Measurements from ENCODE around the gene TTC7B. TPM values are rescaled to one million over a fixed set of nuclear protein-coding genes. Genes with fewer than 3 reads are reported as not detected.
"Not testable (repeated sequence)": the region's sequence is repeated elsewhere in the genome, so short reads cannot be mapped to it uniquely, and the experiment has no call there.

The TTC7B gene
- total RNA-seq, 1 donor from 2014 or later: 3.1 TPM

DNA sequence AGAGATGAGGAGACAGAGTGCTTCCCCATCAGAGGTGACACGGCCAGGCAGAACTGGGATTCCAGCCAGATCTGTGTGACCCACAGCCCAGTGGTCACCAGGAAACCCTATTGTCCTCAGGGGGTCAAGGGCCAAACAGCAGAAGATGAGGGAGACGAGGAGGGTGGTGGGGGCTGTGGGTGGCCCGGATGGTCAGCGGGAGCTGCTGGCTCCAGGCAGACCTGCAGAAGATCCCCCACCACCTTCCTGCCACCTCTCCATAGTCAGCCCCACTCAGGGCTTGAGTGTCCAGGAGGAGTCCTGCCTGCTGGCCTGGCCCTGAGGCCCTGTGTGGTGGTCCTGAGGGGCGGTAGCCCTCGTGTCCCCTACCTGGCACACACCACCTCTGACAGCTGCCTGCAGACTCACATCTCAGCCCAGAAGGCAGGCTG lies 282.6 kb downstream of the TTC7B start:
- Mint-ChIP-seq H3K9me3 (peaks cover 6% of the 10 kb centered on the region), H3K27me3 (ENCODE audit: insufficient read depth) (no peaks in the 10 kb centered on the region), H3K4me1 (ENCODE audit: low read depth) (no peaks in the 10 kb centered on the region), H3K27ac (no peak overlapping the region), H3K4me3 (no peak overlapping the region), H3K36me3 (ENCODE audit: low read depth) (no peaks in the 10 kb centered on the region)
- no peak for DNase-seq (ENCODE audit: low spot score)
- intact Hi-C loops (cut with micrococcal nuclease): no loop called here

DNA sequence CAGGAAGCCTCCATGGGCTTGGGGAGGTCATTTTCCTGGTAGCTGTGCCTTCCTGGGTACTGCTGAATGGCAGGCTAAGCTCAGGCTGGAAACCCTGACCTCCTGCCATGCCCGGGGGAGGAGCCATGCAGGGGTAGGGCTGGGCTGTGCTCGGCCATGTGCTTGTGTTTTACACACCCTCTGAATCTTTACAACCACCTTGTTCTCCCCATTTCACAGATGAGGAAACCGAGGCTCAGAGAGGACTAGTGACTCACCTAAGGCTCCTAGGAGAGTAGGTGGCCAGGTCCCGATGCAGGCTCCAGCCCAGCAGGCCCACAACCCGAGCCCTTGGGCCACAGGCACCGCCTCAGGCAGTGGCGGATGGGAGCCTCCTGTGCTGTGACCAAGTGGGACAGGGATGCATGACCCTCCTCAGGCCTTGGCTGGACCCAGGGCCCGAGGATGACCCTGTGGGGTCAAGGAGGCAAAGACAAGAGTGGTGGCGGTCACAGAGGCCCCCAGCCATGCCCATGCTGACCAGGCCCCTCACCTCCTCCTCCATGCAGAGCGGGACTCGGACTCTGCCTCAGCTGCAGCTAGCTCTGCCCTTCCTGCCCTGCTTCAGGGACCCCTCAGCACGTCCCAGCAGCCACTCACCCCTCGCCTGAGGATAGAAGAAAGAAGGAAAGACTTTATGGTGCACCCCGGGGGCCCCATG lies 283.3 kb downstream of the TTC7B start:
- Mint-ChIP-seq H3K9me3 (peaks cover 9% of the 10 kb centered on the region), H3K27me3 (ENCODE audit: insufficient read depth) (no peaks in the 10 kb centered on the region), H3K27ac (no peak overlapping the region), H3K36me3 (ENCODE audit: low read depth) (no peaks in the 10 kb centered on the region), H3K4me1 (ENCODE audit: low read depth) (no peaks in the 10 kb centered on the region), H3K4me3 (no peak overlapping the region)
- DNase-seq (ENCODE audit: low spot score): no peak
- intact Hi-C loops (cut with micrococcal nuclease): no loop called here

DNA sequence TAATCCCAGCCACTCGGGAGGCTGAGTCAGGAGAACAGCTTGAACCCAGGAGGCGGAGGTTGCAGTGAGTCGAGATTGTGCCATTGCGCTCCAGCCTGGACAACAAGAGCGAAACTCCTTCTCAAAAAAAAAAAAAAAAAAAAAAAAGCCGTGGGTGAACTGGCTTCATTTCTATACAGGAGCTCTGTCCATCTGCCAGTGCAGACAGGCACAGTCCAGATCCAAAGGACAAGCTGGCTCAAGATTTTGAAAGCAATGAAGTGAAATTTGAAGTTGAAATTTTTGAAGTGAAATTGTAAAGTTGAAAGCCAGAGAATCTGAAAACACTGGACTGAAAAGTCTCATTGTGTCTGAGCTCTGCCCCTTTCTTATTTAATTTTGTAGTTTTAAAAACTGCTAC lies 284.7 kb downstream of the TTC7B start:
- Mint-ChIP-seq H3K27ac (no peak overlapping the region), H3K9me3 (peaks cover 18% of the 10 kb centered on the region), H3K4me1 (ENCODE audit: low read depth) (no peaks in the 10 kb centered on the region), H3K36me3 (ENCODE audit: low read depth) (no peaks in the 10 kb centered on the region), H3K4me3 (no peak overlapping the region), H3K27me3 (ENCODE audit: insufficient read depth) (no peaks in the 10 kb centered on the region)
- intact Hi-C loops (cut with micrococcal nuclease): no loop called here
- no peak for DNase-seq (ENCODE audit: low spot score)

DNA sequence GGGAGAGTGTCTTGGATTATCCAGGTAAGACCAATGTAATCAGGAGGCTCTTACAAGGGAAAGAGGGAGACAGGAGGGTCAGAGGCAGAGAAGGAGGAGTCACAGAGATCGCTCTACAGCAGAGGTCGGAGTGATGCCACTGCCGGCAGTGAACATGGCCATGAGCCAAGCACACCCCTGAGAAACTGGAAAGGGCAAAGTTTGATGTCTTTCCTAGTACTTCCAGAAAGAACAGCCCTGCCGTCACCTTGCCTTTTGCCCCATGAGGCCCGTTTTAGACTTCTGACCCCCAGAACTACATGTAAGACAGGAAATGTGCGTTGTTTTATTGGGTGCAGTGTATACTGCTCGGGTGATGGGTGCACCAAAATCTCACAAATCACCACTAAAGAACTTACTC lies 285.7 kb downstream of the TTC7B start:
- intact Hi-C loops (cut with micrococcal nuclease): no loop called here
- no peak for DNase-seq (ENCODE audit: low spot score)
- H3K9me3 Mint-ChIP-seq: peaks cover 22% of the 10 kb centered on the region
- no peaks in the 10 kb centered on the region for H3K36me3 Mint-ChIP-seq (ENCODE audit: low read depth)
- H3K27ac Mint-ChIP-seq: no peak overlapping the region
- no peak overlapping the region for H3K4me3 Mint-ChIP-seq
- H3K4me1 Mint-ChIP-seq (ENCODE audit: low read depth): no peaks in the 10 kb centered on the region
- H3K27me3 Mint-ChIP-seq (ENCODE audit: insufficient read depth): no peaks in the 10 kb centered on the region

DNA sequence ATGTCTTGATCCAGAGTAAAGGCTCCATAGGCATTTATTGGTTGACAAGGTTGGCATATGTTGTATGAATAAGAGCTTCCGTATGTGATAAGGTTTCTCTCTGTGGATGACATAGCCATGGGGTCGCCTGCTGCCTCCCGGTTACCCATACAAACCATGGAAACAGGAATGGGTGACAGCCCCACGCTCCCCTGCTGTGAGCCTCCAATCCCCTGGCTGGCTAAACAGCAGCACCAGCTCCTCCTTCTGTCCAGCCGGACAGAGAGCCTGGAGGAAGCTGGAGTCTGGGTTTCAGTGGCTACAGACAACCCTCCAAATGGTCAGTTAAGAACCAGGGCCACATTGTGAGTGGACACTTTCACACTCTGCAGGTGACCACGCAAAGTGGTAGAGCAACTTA lies 288.3 kb downstream of the TTC7B start:
- intact Hi-C loops (cut with micrococcal nuclease): no loop called here
- Mint-ChIP-seq H3K27me3 (ENCODE audit: insufficient read depth) (no peaks in the 10 kb centered on the region), H3K36me3 (ENCODE audit: low read depth) (no peaks in the 10 kb centered on the region), H3K4me1 (ENCODE audit: low read depth) (no peaks in the 10 kb centered on the region), H3K27ac (no peak overlapping the region), H3K4me3 (no peak overlapping the region), H3K9me3 (peaks cover 26% of the 10 kb centered on the region)
- no peak for DNase-seq (ENCODE audit: low spot score)

DNA sequence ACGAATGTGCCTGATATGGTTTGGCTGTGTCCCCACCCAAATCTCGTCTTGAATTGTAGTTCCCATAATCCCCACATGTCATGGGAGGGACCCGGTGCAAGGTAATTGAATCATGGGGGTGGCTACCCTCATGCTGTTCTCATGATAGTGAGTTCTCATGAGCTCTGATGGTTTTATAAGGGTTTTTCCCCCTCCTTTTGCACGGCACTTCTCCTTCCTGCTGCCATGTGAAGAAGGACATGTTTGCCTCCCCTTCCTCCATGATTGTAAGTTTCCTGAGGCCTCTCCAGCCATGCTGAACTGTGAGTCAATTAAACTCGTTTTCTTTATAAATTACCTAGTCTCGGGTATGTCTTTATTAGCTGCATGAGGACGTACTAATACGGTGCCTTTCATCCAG lies 289.7 kb downstream of the TTC7B start:
- intact Hi-C loops (cut with micrococcal nuclease); H3K27me3 Mint-ChIP-seq (ENCODE audit: insufficient read depth); H3K4me1 Mint-ChIP-seq (ENCODE audit: low read depth); H3K4me3 Mint-ChIP-seq; H3K36me3 Mint-ChIP-seq (ENCODE audit: low read depth); DNase-seq (ENCODE audit: low spot score); H3K27ac Mint-ChIP-seq: not testable (repeated sequence)
- H3K9me3 Mint-ChIP-seq: peaks cover 26% of the 10 kb centered on the region

DNA sequence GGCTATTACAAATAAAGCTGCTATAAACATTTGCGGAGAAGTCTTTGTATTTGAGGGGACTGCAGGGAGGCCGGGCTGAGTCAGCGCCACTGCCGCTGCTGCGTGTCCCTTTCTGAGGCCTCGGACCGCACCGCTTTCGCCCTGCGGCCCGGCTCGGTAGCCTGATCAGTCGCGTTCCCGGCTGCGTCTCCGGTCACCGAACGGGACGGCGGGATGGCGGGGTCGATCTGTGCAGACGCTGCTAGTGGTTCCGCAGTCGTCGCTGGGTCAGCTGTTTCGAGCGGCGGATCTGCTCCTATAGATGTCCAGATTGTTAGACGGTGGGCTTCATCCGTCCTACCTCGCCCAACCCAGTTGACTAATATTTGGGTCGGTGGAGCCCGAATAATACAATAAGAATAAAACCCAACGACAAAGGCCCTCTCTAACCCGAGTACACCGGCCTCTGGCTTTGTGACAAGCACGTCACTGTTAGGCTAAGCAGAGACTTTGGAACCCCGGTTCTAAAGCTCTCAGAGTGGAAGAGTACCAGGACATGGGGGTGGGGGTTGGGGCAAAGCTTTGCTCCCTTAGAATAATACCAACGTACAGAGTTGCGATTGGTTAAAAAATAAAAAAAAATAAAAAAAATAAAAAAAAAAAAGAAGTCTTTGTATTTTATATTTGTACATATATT lies 290.7 kb downstream of the TTC7B start:
- H3K36me3 Mint-ChIP-seq (ENCODE audit: low read depth); H3K4me1 Mint-ChIP-seq (ENCODE audit: low read depth); H3K4me3 Mint-ChIP-seq; DNase-seq (ENCODE audit: low spot score); H3K27me3 Mint-ChIP-seq (ENCODE audit: insufficient read depth); intact Hi-C loops (cut with micrococcal nuclease); H3K27ac Mint-ChIP-seq: not testable (repeated sequence)
- H3K9me3 Mint-ChIP-seq: peaks cover 26% of the 10 kb centered on the region

DNA sequence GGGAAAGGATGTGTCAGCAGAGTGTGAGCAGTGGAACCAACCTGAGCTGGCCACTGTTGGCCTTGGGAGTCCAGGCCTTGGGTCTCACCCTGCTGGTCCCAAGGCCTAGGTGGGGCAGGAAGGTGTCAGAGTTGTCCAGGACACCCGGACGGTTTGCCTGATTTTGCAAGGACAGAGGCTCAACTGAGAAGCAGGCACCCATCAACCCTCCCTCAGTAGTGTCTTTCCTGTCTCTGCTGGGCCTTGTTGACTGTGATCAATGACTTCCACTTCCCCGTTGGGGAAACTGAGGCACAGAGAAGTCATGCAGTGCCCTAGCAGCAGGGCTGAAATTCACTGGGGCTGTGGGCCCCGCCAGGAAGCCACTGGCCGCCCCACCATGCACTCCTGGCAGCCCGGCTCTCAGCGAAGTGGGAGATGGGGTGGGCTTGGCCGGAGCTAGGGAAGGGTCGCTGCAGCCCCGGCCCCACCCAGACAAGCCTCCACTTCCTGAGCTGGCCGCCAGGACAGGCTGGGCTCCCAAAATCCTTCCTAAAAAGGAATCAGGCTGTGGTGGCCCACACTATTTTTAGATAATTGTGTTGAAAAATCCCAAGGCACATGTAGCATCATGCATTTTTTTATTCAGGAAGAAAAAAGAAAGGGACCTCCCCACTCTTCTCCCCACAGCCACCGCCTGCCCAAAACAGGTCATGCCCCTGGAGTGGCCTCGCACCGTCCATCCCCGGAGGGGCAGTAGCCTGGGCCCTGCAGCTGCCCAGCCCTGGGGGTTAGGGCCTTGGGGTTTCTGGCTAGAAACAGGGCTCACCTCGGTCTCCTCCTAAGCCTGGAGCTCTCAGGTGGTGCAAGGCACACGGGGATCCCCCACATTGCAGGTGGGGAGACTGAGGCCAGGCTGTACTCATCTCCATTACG lies 292.0 kb downstream of the TTC7B start:
- H3K4me1 Mint-ChIP-seq (ENCODE audit: low read depth): no peaks in the 10 kb centered on the region
- intact Hi-C loops (cut with micrococcal nuclease): no loop called here
- H3K9me3 Mint-ChIP-seq: peaks cover 26% of the 10 kb centered on the region
- no peak for DNase-seq (ENCODE audit: low spot score)
- no peaks in the 10 kb centered on the region for H3K36me3 Mint-ChIP-seq (ENCODE audit: low read depth)
- H3K4me3 Mint-ChIP-seq: no peak overlapping the region
- H3K27ac Mint-ChIP-seq: no peak overlapping the region
- H3K27me3 Mint-ChIP-seq (ENCODE audit: insufficient read depth): no peaks in the 10 kb centered on the region

DNA sequence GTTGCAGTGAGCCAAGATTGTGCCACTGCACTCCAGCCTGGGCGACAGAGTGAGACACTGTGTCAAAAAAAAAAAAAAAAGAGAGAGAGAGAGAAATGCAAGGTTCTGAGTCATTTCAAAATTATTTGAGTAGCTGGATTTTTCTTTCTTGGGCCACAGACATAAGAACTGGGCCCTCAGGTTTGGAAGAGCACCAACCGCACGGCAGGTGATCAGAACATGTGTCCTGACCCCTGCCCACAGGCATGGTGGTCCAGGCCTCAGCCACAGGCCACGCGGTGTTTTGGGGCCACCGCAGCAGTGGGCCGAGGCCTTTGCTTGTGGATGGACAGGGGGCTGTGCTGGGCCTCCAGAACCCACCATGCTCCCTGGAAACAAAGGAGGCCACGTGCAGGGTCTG lies 292.7 kb downstream of the TTC7B start:
- peaks cover 20% of the 10 kb centered on the region for H3K9me3 Mint-ChIP-seq
- H3K4me3 Mint-ChIP-seq: no peak overlapping the region

DNA sequence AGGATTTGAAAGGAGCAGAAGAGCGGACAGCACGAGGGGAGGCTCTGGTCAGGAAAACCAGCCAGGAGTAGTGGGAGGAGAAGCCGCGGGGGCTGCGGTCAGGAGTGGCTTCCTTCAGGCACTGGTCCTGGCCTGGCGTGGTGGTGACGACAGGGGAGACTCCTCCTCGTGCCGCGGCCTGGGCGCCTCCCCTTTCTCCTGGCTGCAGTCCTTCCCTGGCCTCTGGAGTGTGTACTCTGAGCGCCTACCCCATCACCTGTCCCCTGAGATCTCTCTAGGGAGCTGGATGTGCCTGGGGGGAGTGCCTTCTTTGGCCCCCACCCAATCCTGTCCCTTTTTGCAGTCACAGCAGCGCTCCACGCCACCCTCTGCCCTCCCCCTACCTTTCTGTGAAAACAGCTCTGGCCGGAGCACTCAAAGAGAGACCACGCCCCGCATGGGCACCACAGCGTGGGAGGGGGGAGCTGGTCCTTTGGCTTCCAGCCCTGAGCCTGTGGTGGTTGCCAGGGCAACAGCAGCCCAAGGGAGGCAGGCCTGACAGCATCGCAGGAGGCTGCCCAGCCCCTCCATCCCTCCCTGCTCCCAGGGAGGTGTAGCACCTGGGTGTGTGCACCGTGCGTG lies 293.5 kb downstream of the TTC7B start:
- Mint-ChIP-seq H3K4me1 (ENCODE audit: low read depth) (no peaks in the 10 kb centered on the region), H3K9me3 (peaks cover 17% of the 10 kb centered on the region), H3K27me3 (ENCODE audit: insufficient read depth) (no peaks in the 10 kb centered on the region), H3K27ac (no peak overlapping the region), H3K36me3 (ENCODE audit: low read depth) (no peaks in the 10 kb centered on the region), H3K4me3 (no peak overlapping the region)
- DNase-seq (ENCODE audit: low spot score): no peak
- intact Hi-C loops (cut with micrococcal nuclease): no loop called here

More for the DNA sequence above, 292.7 kb downstream of the TTC7B start:
- no peaks in the 10 kb centered on the region for H3K36me3 Mint-ChIP-seq (ENCODE audit: low read depth)
- no peak overlapping the region for H3K27ac Mint-ChIP-seq
- intact Hi-C loops (cut with micrococcal nuclease): no loop called here
- H3K4me1 Mint-ChIP-seq (ENCODE audit: low read depth): no peaks in the 10 kb centered on the region
- H3K27me3 Mint-ChIP-seq (ENCODE audit: insufficient read depth): no peaks in the 10 kb centered on the region
- no peak for DNase-seq (ENCODE audit: low spot score)

DNA sequence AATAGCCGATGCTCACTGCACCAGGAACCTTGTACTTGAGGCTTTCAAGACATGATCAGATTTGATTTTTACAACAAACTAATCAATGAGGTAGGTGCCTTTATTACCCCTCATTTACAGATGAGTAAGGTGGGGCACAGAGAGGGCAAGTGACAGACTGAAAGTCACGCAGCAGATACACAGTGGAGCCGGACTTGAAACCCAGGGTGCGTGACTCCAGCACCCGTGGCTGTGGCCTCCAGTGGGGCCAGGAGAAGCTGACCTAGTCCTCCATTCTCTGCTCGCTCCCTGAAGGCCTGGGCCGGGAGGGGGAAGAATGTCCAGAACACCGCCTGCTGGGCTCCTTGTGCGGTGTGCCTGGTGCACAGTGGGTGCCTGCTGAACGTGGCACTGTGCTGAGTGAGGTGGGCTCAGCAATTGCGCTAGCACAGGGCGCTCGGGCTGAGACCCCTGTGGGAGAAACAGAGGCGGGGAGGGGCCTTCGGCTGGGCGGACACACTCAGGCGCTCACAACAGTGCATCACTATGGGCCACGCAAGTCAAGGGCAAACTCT lies 294.2 kb downstream of the TTC7B start:
- DNase-seq (ENCODE audit: low spot score): no peak
- intact Hi-C loops (cut with micrococcal nuclease): no loop called here
- Mint-ChIP-seq H3K4me1 (ENCODE audit: low read depth) (no peaks in the 10 kb centered on the region), H3K4me3 (no peak overlapping the region), H3K27me3 (ENCODE audit: insufficient read depth) (no peaks in the 10 kb centered on the region), H3K27ac (no peak overlapping the region), H3K9me3 (peaks cover 13% of the 10 kb centered on the region), H3K36me3 (ENCODE audit: low read depth) (no peaks in the 10 kb centered on the region)

DNA sequence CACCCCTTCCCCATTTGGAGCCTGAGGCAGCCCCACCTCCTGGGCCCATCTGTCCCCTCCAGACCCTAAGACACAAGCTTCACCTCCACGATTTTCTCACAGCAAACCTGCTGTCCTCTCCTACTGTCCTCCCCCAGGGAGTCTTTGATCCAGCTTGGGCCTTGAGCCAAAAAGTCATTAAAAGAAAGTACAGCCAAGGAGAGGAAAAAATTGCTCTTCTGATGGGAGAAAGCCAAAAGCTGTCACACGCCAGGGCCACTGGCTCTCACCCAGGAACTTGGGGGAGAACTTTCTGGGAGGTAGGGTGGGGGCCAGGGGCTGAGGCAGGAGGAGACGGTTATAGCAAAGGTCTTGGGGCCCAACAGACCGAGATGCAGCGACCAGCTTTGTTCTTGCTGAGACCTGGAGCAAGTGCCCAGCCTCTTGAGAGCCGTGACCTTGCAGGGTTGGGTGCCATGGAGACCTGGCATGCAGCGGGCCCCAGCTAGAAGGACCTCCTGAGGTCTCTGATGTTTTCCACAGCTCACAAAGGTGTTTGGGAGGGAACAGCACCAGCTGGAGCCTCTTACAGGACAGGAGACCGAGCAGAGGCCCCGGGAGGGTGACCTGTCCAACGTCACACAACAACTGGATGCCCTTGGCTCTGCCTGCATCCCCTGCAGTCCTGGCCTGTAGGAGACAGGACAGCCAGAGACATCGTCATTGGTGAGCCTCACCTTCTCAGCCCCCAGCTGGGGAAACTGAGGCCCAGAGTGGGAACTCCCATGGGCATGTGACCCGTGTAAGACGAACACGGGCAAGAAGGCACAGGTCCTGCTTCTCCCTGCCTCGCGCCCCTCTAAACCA lies 294.9 kb downstream of the TTC7B start:
- H3K4me3 Mint-ChIP-seq: no peak overlapping the region
- intact Hi-C loops (cut with micrococcal nuclease): no loop called here
- DNase-seq (ENCODE audit: low spot score): no peak
- H3K36me3 Mint-ChIP-seq (ENCODE audit: low read depth): no peaks in the 10 kb centered on the region
- peaks cover 7% of the 10 kb centered on the region for H3K9me3 Mint-ChIP-seq
- H3K27me3 Mint-ChIP-seq (ENCODE audit: insufficient read depth): no peaks in the 10 kb centered on the region
- H3K4me1 Mint-ChIP-seq (ENCODE audit: low read depth): no peaks in the 10 kb centered on the region
- H3K27ac Mint-ChIP-seq: no peak overlapping the region

Data from activated T-helper 1 cell treated with anti-CD3 and anti-CD28 coated beads, Interleukin-12 subunit alpha, Interleukin-12 subunit beta, Interleukin-2, Interleukin-4 antibody, amounts not matched to agents 30 ng/mL and 10 ng/mL and 1 ng/mL, durations not matched to agents 14 hours and 24 hours and 36 hours (primary cell).